Panc1 (cell line): ENCODE measurements around the gene C1QTNF1. TPM values are rescaled to one million over a fixed set of nuclear protein-coding genes. Genes with fewer than 3 reads are reported as not detected.

ENCODE experiments used
- ATAC-seq: fragments of 200-7000 bp; cut with Tn5 transposase; 2 replicates; pipeline ENCODE4 v1.9.1; 2020; ENCODE audit warnings: mild to moderate bottlenecking, moderate library complexity
- BruUV-seq: library from RNA; stranded (reverse); fragments of 400-500 nt; replicated peaks from 2 replicates; lab custom pipeline; 2021; lab: Mats Ljungman, UMichigan
- CTCF ChIA-PET: fragments of 300-600 bp; sonication (Branson Sonifier 250); formaldehyde crosslinking; loops from one replicate; lab custom pipeline; 2022; ENCODE audit warnings: antibody characterized with exemption; lab: Charles Lee
- POLR2A ChIA-PET: fragments of 300-600 bp; sonication (Branson Sonifier 250); formaldehyde crosslinking; loops from one replicate; lab custom pipeline; 2022; ENCODE audit warnings: antibody characterized with exemption; lab: Charles Lee
- DNase-seq: peaks from one replicate; pipeline ENCODE4 v3.0.0-alpha.2; 2010; ENCODE audit warnings: low read depth, low spot score
- H3K27ac ChIP-seq: 2 replicates; pipeline ENCODE4 v1.5.1; 2011; ENCODE audit warnings: mild to moderate bottlenecking, low read length, inconsistent platforms
- H3K27me3 ChIP-seq: fragments of 200-500 bp; sonication (Bioruptor generic); 2 replicates; pipeline ENCODE4 v1.6.0; 2014; ENCODE audit warnings: low read length, inconsistent platforms; ENCODE audit not compliant: control insufficient read depth, insufficient read depth
- H3K36me3 ChIP-seq: fragments of 200-500 bp; sonication (Bioruptor generic); 2 replicates; pipeline ENCODE4 v1.5.1; 2014; ENCODE audit warnings: inconsistent platforms, mild to moderate bottlenecking, low read length, moderate library complexity; ENCODE audit not compliant: control insufficient read depth, insufficient read depth
- H3K4me1 ChIP-seq: 2 replicates; pipeline ENCODE4 v1.5.1; 2011; ENCODE audit warnings: inconsistent platforms, mild to moderate bottlenecking, low read length, moderate library complexity; ENCODE audit not compliant: control insufficient read depth, insufficient read depth
- H3K4me3 ChIP-seq, 2 experiments: 2 replicates each; pipeline ENCODE4 v1.5.1; 2011 to 2012; ENCODE audit warnings: low read depth in 2 of 2, low read length in 2 of 2, mild to moderate bottlenecking in 2 of 2, inconsistent platforms in 1 of 2, moderate library complexity in 1 of 2
- H3K9me3 ChIP-seq: fragments of 200-500 bp; sonication (Bioruptor generic); 2 replicates; pipeline ENCODE4 v1.5.1; 2014; ENCODE audit warnings: low read depth, mild to moderate bottlenecking, inconsistent platforms, low read length, moderate library complexity; ENCODE audit not compliant: control insufficient read depth, insufficient read depth
- POLR2AphosphoS5 ChIP-seq: IDR thresholded peaks from 2 replicates; pipeline ENCODE4 v1.6.1; 2012; ENCODE audit warnings: mild to moderate bottlenecking, low read depth, low read length, moderate library complexity
- SIN3A ChIP-seq: IDR thresholded peaks from 2 replicates; pipeline ENCODE4 v1.6.1; 2012; ENCODE audit warnings: low read depth, mild to moderate bottlenecking, low read length, moderate library complexity, borderline replicate concordance; ENCODE audit not compliant: insufficient read depth
- TCF7L2 ChIP-seq: IDR thresholded peaks from 2 replicates; pipeline ENCODE4 v1.6.1; 2011; ENCODE audit warnings: mild to moderate bottlenecking, low read depth, low read length, inconsistent platforms
- in situ Hi-C: cut with HindIII; loops from 2 replicates; pipeline ENCODE4 v1.10.0; 2016; ENCODE audit warnings: low sequenced_read_pairs, low pct_unique_long_range_greater_than_20kb
- intact Hi-C: fragments of 100-400 bp; cut with micrococcal nuclease; formaldehyde crosslinking; loops from one replicate; pipeline ENCODE4 v1.10.0; 2022; ENCODE audit not compliant: unreplicated experiment
- total RNA-seq: library from RNA; stranded (reverse); gene quantifications from one replicate; pipeline ENCODE4 v1.2.1, GENCODE V29; 2021; ENCODE audit not compliant: unreplicated experiment
- TF ChIP-seq, protein P1 (sequence below): fragments of 450-650 bp; IDR thresholded peaks from 2 replicates; pipeline ENCODE4 v1.5.1; 2017; ENCODE audit warnings: mild to moderate bottlenecking
- TF ChIP-seq, protein P2 (sequence below), 2 experiments: IDR thresholded peaks; 2 replicates each; pipeline ENCODE4 v1.6.1; 2011 to 2012; ENCODE audit warnings: low read depth in 2 of 2, control low read depth in 1 of 2, low read length in 1 of 2, mild to moderate bottlenecking in 1 of 2, moderate library complexity in 1 of 2; ENCODE audit not compliant: insufficient read depth in 1 of 2

Gene C1QTNF1
- total RNA-seq, 1 experiment from 2014 or later = 1.5 TPM

DNA sequence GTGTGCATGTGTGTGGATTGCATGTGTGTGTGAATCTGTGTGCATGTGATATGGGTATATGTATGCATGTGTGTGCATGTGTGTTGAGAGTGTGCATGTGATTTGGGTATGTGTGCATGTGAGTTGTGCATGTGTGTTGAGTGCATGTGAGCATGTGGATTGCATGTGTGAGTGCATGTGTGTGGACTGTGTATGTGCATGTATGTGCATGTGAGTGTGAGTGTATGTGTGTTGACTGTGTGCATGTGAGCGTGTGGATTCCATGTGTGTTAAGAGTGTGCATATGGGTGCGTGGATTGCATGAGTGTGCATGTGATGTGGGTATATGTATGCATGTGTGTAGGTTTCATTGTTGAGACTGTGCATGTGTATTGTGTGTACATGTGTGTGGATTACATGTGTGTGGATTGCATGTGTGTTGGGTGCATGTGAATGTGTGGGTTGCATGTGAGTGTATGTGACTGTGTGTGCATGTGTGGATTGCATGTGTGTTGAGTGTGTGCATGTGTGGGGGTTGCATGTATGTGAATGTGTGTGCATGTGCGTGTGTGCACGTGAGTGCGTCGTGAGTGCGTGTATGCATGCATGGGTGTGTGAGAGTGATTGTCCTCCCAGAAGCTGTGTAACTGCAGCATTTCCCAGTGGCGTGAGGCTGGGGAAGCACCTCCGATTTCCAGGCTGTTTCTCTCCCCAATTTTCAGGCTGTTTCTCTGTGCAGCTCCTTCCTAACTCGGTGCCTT, 19.4 kb downstream of the C1QTNF1 start:
- intact Hi-C loops = no loop called here
- CTCF ChIA-PET = interaction anchor here (0.6 kb wide), 1 partner anchor 25 kb away, joined by 3 read pairs; no protein-coding TSS in a partner anchor

DNA sequence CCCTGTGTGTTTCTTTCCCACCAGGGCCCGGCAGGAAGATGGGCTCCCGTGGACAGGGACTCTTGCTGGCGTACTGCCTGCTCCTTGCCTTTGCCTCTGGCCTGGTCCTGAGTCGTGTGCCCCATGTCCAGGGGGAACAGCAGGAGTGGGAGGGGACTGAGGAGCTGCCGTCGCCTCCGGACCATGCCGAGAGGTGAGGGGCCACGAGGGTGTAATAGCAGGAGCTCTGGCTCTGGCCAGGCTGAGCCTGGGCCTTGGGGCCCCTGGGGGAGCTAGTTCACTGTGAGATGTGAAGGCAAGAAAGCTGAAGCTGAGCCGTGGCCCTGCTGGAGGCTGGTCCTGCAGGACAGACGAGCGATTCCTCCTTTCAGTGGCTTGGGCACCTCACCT, 20.0 kb downstream of the C1QTNF1 start:
- H3K4me1 ChIP-seq = no peaks in the 10 kb centered on the region
- H3K9me3 ChIP-seq = no peaks in the 10 kb centered on the region
- H3K27me3 ChIP-seq = no peaks in the 10 kb centered on the region; the same call in 1 of the 2 replicates
- BruUV-seq = no TSS peak
- no peak overlapping the region for H3K27ac ChIP-seq
- TF ChIP-seq TCF7L2 (no peak), POLR2AphosphoS5 (no peak)
- TF ChIP-seq, protein P1, sequence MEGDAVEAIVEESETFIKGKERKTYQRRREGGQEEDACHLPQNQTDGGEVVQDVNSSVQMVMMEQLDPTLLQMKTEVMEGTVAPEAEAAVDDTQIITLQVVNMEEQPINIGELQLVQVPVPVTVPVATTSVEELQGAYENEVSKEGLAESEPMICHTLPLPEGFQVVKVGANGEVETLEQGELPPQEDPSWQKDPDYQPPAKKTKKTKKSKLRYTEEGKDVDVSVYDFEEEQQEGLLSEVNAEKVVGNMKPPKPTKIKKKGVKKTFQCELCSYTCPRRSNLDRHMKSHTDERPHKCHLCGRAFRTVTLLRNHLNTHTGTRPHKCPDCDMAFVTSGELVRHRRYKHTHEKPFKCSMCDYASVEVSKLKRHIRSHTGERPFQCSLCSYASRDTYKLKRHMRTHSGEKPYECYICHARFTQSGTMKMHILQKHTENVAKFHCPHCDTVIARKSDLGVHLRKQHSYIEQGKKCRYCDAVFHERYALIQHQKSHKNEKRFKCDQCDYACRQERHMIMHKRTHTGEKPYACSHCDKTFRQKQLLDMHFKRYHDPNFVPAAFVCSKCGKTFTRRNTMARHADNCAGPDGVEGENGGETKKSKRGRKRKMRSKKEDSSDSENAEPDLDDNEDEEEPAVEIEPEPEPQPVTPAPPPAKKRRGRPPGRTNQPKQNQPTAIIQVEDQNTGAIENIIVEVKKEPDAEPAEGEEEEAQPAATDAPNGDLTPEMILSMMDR = no peak
- TF ChIP-seq, protein P2, sequence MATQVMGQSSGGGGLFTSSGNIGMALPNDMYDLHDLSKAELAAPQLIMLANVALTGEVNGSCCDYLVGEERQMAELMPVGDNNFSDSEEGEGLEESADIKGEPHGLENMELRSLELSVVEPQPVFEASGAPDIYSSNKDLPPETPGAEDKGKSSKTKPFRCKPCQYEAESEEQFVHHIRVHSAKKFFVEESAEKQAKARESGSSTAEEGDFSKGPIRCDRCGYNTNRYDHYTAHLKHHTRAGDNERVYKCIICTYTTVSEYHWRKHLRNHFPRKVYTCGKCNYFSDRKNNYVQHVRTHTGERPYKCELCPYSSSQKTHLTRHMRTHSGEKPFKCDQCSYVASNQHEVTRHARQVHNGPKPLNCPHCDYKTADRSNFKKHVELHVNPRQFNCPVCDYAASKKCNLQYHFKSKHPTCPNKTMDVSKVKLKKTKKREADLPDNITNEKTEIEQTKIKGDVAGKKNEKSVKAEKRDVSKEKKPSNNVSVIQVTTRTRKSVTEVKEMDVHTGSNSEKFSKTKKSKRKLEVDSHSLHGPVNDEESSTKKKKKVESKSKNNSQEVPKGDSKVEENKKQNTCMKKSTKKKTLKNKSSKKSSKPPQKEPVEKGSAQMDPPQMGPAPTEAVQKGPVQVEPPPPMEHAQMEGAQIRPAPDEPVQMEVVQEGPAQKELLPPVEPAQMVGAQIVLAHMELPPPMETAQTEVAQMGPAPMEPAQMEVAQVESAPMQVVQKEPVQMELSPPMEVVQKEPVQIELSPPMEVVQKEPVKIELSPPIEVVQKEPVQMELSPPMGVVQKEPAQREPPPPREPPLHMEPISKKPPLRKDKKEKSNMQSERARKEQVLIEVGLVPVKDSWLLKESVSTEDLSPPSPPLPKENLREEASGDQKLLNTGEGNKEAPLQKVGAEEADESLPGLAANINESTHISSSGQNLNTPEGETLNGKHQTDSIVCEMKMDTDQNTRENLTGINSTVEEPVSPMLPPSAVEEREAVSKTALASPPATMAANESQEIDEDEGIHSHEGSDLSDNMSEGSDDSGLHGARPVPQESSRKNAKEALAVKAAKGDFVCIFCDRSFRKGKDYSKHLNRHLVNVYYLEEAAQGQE (IDR thresholded peaks at IDR 0.05; ENCODE audit: insufficient read depth in 1 of 2, low read depth in 2 of 2, low read length in 1 of 2) = no peak
- in situ Hi-C loops = no loop called here
- no peak for DNase-seq
- no peaks in the 10 kb centered on the region for H3K36me3 ChIP-seq
- intact Hi-C loops = no loop called here
- H3K4me3 ChIP-seq = no peak overlapping the region
- ChIA-PET CTCF (interaction anchor here (0.6 kb wide), 1 partner anchor 25 kb away, joined by 3 read pairs; no protein-coding TSS in a partner anchor), POLR2A (no interaction called here)
- no peak for ATAC-seq

More for the DNA sequence above, 19.4 kb downstream of the C1QTNF1 start:
- Histone ChIP-seq H3K4me3 (no peak overlapping the region), H3K9me3 (no peaks in the 10 kb centered on the region), H3K4me1 (no peaks in the 10 kb centered on the region), H3K27ac (no peak overlapping the region), H3K27me3 (no peaks in the 10 kb centered on the region; the same call in 1 of the 2 replicates), H3K36me3 (no peaks in the 10 kb centered on the region)
- ATAC-seq (no peak), DNase-seq (no peak)
- POLR2A ChIA-PET = no interaction called here
- in situ Hi-C loops = no loop called here
- BruUV-seq = no TSS peak
- TF ChIP-seq, protein P1 = no peak
- TF ChIP-seq TCF7L2 (no peak), POLR2AphosphoS5 (no peak), SIN3A (no peak)
- TF ChIP-seq, protein P2 (IDR thresholded peaks at IDR 0.05; ENCODE audit: insufficient read depth in 1 of 2, low read depth in 2 of 2, low read length in 1 of 2) = no peak
